ENCODE data around the gene ZKSCAN8. TPM values are rescaled to one million over a fixed set of nuclear protein-coding genes. Genes with fewer than 3 reads are reported as not detected.

Gene ZKSCAN8
- total RNA-seq, 1 experiment from 2014 or later = 20.7 TPM

DNA sequence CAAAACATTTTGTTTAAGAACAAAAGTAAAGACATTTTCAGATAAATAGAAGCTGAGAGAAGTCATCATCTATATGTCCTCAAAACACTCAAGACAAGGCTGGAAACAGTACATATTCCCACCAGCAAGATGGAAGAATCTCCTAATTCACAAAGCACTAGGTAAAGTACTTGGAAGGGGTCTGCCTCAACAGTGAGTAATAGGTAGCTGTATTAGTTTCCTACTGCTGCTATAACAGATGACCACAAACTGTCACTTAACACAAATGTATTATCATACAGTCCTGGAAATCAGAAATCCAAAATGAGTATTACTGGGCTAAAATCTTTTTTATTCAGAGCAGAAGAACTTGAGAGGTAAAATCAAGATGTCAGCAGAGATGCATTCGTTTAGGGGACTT lies 40.6 kb downstream of the ZKSCAN8 start:
- no peak for DNase-seq (ENCODE audit: low read depth, low spot score)
- H3K9me3 ChIP-seq (ENCODE audit: control insufficient read depth in 1 of 2, insufficient read depth in 1 of 2, low read depth in 1 of 2, low read length in 2 of 2) = peaks cover 3 to 4% of the 10 kb centered on the region in 2 experiments; a peak in 3 of 4 replicates
- no TSS peak for BruUV-seq (replicated peaks)
- no peak overlapping the region for H3K27ac ChIP-seq (ENCODE audit: low read depth, low read length)
- H3K27me3 ChIP-seq (ENCODE audit: insufficient read depth, low read length) = no peaks in the 10 kb centered on the region
- no peaks in the 10 kb centered on the region for H4K20me1 ChIP-seq (ENCODE audit: insufficient read depth)
- H3K4me1 ChIP-seq (ENCODE audit: control insufficient read depth in 1 of 2, insufficient read depth in 2 of 2, low read length in 2 of 2) = no peaks in the 10 kb centered on the region
- no peak overlapping the region for H2AFZ ChIP-seq (ENCODE audit: low read depth, low read length, poor library complexity, severe bottlenecking)
- H3K36me3 ChIP-seq (ENCODE audit: control insufficient read depth in 1 of 2, insufficient read depth in 2 of 2, low read length in 2 of 2) = no peaks in the 10 kb centered on the region
- TF ChIP-seq TCF7L2 (IDR thresholded peaks at IDR 0.05; ENCODE audit: borderline replicate concordance, extremely low read depth, insufficient read depth, insufficient read length) (no peak), EZH2 (IDR thresholded peaks at IDR 0.05) (no peak), SRF (IDR thresholded peaks at IDR 0.05; ENCODE audit: low read depth) (no peak), JUND (IDR thresholded peaks at IDR 0.05) (no peak), FOSL1 (IDR thresholded peaks at IDR 0.05; ENCODE audit: low read depth) (no peak), EGR1 (IDR thresholded peaks at IDR 0.05; ENCODE audit: low read depth) (no peak), ZNF274 (IDR thresholded peaks at IDR 0.05; ENCODE audit: low read depth, low read length) (no peak), CBX3 (IDR thresholded peaks at IDR 0.05; ENCODE audit: low read depth) (no peak)
- ChIA-PET RAD21 (ENCODE audit: low non-redundant PET in 1 of 2, low total read pairs in 2 of 2, uncharacterized antibody in 2 of 2, unreplicated experiment in 2 of 2) (no interaction called here), POLR2A (no interaction called here), CTCF (no interaction called here)
- no peak overlapping the region for H3K9ac ChIP-seq (ENCODE audit: low read length)
- intact Hi-C loops (cut with micrococcal nuclease) = no loop called here
- H3K4me3 ChIP-seq (replicated peaks in 1 of 2; ENCODE audit: low read depth in 1 of 2, low read length in 2 of 2) = no peak overlapping the region
- H3K79me2 ChIP-seq (ENCODE audit: insufficient read depth, low read length) = no peaks in the 10 kb centered on the region
- ATAC-seq = no peak
- no peaks in the 10 kb centered on the region for H3K9me2 ChIP-seq (ENCODE audit: insufficient read depth)
- no peak overlapping the region for H3K4me2 ChIP-seq (ENCODE audit: low read length)

DNA sequence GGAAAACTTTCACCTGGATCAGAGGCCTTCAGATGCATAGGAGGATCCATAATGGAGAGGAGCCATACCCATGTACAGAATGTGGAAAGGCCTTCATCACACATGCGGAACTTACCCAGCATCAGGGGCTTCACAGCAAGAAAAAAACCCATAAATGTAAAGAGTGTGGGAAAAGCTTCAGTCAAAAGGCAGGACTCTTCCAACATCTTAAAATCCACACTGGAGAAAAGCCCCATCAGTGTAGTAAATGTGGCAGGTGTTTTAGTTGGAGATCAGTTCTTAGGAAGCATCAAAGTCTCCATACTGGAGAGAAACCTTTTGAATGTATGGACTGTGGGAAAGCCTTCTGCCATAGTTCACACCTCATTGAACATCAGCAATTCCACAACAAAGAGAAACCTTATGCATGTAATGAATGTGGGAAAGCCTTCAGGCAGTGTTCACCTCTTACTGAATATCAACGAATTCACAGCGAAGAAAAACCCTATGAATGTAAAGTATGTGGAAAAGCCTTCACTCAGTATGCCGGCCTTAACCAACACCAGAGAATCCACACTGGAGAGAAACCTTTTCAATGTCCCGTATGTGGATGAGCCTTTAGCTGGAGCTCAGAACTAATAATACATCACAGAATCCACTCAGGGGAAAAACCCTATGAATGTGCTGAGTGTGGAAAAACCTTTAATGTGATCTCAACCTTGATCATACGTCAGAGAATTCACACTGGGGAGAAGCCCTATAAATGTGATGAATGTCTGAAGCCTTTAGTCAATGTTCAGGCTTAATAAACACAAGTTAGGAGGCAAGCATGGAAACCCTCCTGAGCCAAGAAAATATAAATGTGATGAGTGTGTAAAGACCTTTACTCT lies 46.7 kb downstream of the ZKSCAN8 start:
- Histone ChIP-seq H3K4me1 (ENCODE audit: control insufficient read depth in 1 of 2, insufficient read depth in 2 of 2, low read length in 2 of 2) (no peaks in the 10 kb centered on the region), H4K20me1 (ENCODE audit: insufficient read depth) (no peaks in the 10 kb centered on the region), H3K4me3 (replicated peaks in 1 of 2; ENCODE audit: low read depth in 1 of 2, low read length in 2 of 2) (no peak overlapping the region), H3K79me2 (ENCODE audit: insufficient read depth, low read length) (no peaks in the 10 kb centered on the region), H2AFZ (ENCODE audit: low read depth, low read length, poor library complexity, severe bottlenecking) (no peak overlapping the region), H3K27ac (ENCODE audit: low read depth, low read length) (no peak overlapping the region), H3K27me3 (ENCODE audit: insufficient read depth, low read length) (no peaks in the 10 kb centered on the region), H3K36me3 (ENCODE audit: control insufficient read depth in 1 of 2, insufficient read depth in 2 of 2, low read length in 2 of 2) (no peaks in the 10 kb centered on the region), H3K9me2 (ENCODE audit: insufficient read depth) (no peaks in the 10 kb centered on the region), H3K9ac (ENCODE audit: low read length) (no peak overlapping the region), H3K4me2 (ENCODE audit: low read length) (no peak overlapping the region), H3K9me3 (ENCODE audit: control insufficient read depth in 1 of 2, insufficient read depth in 1 of 2, low read depth in 1 of 2, low read length in 2 of 2) (peaks cover 20 to 24% of the 10 kb centered on the region in 2 experiments; a peak in 3 of 4 replicates)
- DNase-seq (ENCODE audit: low read depth, low spot score) = no peak
- intact Hi-C loops (cut with micrococcal nuclease) = no loop called here
- ATAC-seq = no peak
- TF ChIP-seq ZNF274 (IDR thresholded peaks at IDR 0.05; ENCODE audit: low read depth, low read length) (no peak), RAD21 (IDR thresholded peaks at IDR 0.05; ENCODE audit: low read depth) (no peak), POLR2AphosphoS5 (IDR thresholded peaks at IDR 0.05; ENCODE audit: low read depth, low read length) (no peak), POLR2A (IDR thresholded peaks at IDR 0.05; ENCODE audit: borderline replicate concordance, extremely low read depth, insufficient read depth, insufficient read length) (no peak), JUND (IDR thresholded peaks at IDR 0.05) (no peak), ZFX (IDR thresholded peaks at IDR 0.05) (no peak), SIN3A (IDR thresholded peaks at IDR 0.05; ENCODE audit: low read depth) (no peak), CBX3 (IDR thresholded peaks at IDR 0.05; ENCODE audit: low read depth) (no peak), EZH2 (IDR thresholded peaks at IDR 0.05) (no peak)
- TF ChIP-seq, protein P1, sequence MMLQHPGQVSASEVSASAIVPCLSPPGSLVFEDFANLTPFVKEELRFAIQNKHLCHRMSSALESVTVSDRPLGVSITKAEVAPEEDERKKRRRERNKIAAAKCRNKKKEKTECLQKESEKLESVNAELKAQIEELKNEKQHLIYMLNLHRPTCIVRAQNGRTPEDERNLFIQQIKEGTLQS (IDR thresholded peaks at IDR 0.05) = no peak
- TF ChIP-seq, protein P2, sequence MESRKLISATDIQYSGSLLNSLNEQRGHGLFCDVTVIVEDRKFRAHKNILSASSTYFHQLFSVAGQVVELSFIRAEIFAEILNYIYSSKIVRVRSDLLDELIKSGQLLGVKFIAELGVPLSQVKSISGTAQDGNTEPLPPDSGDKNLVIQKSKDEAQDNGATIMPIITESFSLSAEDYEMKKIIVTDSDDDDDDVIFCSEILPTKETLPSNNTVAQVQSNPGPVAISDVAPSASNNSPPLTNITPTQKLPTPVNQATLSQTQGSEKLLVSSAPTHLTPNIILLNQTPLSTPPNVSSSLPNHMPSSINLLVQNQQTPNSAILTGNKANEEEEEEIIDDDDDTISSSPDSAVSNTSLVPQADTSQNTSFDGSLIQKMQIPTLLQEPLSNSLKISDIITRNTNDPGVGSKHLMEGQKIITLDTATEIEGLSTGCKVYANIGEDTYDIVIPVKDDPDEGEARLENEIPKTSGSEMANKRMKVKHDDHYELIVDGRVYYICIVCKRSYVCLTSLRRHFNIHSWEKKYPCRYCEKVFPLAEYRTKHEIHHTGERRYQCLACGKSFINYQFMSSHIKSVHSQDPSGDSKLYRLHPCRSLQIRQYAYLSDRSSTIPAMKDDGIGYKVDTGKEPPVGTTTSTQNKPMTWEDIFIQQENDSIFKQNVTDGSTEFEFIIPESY (IDR thresholded peaks at IDR 0.05; ENCODE audit: extremely low read depth, insufficient replicate concordance, low read length) = no peak
- POLR2A ChIA-PET = no interaction called here
- RAD21 ChIA-PET (ENCODE audit: low non-redundant PET in 1 of 2, low total read pairs in 2 of 2, uncharacterized antibody in 2 of 2, unreplicated experiment in 2 of 2) = no interaction called here
- BruUV-seq (replicated peaks) = no TSS peak
- CTCF ChIA-PET = no interaction called here

Data from HCT116 (cell line).